ENCODE results near the gene MELTF.

The MELTF gene

GRCh38 chr3:196991581-196992460, 37.8 kb downstream of the MELTF start:
- peak; percentile 41 for DNase-seq

DNA sequence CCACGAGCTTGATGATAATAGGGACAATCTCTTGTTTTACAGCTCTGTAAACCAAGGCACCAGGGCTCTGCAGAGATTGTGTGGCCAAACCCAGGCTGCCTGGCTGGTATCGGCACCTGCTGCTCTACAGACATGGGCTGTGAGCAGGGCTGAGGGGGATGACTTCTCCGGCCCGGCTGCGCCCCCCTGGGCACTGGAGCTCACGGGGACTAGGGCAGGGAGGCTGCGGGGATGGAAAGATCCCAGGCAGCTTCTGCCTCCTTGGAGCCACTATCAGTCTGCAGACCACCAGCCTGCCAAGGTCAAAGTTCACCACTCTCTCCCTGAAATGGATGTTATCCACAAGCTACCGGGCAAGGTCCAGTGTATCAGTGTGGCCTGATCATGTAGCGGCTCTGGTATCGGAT, 39.0 kb downstream of the MELTF start:
- DNase-seq, result peak; percentile 24

- peak; percentile 23 for DNase-seq
These were observed 39.8 kb downstream of the MELTF start for GRCh38 chr3:196989721-196990262.

DNA sequence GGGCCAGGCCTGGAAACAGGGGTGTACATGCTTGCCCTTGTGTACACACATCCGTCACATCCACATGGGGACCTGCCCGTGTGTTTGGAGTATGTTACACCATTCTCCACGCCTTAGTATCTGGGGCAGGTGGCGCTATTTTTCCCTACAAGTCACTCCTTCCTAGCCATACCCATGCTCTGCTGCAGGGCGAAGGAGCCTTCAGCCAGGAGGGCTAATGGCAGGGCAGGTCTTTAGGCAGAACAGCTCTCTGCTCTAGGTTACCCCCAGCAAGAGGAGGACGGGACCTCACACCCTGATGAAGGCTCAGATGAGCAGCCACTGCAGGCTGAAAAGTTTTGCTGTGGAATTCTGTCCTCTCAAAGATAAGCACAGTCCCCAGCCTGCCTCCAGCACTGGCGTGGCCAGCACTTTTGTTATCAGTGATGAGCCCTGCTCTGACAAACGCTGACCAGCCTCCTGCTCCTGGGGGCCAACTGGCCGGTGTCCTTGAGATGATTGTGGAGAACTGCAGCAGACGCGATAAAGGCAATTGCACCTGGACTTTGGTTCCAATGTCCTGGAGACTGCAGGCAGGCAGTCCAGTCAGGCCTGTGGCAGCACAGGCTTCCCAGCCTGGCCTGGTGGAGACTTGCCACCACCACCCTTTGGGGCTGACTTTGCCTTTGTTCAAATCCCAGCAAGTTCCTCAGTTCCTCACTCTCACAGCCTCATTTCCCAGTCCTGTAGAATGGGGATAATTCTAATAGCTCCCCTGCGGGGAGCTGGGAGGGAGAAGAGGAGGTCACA, 41.2 kb downstream of the MELTF start:
- peak; percentile 34 for DNase-seq

DNA sequence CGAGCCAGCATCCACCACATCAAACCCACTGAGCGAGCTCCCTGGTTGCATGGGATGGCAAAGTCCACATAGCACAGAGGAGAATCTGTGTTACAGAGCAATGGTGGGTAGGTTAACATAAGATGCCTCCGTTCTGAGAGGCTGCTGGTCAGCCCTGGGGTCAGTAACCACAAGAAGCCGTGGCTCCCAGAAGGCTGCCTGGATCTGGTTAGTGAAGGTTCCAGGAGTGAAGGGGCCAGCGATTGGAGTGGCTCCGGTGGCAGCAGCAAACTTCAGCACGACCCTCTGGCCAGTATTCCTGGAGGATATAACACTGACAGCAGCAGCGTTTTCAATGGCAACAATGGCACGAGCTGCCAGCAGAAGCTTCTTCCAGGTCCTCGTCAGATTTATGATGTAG, 42.6 kb downstream of the MELTF start:
- DNase-seq, result peak; percentile 17

- DNase-seq, result no peak
These were observed 43.4 kb downstream of the MELTF start for GRCh38 chr3:196985954-196986885.

- peak; percentile 23 for DNase-seq
These were observed 44.3 kb downstream of the MELTF start for GRCh38 chr3:196985298-196985697.

GRCh38 chr3:196983186-196983585, 46.4 kb downstream of the MELTF start:
- no peak for DNase-seq

- DNase-seq, result no peak
These were observed 48.0 kb downstream of the MELTF start for GRCh38 chr3:196981657-196982056.

DNA sequence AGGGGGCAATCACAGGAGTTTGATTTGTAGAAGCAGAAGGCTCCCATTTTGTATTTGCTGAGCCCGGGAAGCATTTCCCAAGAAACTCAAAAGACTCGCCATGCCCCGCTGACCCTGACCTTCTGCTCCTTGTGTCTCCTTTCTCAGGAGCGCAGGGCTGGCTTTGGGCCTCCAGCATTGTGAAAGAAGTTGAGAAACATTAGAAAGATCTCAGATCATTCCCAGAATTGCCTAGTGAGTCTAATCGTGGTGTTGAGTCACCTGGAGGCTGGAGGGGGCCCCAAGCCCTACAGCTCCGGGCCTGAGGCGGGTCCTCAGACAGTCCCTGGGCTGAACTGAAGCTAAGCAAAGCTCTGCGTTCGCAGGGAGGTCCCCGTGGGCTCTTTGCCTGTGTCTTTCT, 50.1 kb downstream of the MELTF start:
- no peak for DNase-seq

DNA sequence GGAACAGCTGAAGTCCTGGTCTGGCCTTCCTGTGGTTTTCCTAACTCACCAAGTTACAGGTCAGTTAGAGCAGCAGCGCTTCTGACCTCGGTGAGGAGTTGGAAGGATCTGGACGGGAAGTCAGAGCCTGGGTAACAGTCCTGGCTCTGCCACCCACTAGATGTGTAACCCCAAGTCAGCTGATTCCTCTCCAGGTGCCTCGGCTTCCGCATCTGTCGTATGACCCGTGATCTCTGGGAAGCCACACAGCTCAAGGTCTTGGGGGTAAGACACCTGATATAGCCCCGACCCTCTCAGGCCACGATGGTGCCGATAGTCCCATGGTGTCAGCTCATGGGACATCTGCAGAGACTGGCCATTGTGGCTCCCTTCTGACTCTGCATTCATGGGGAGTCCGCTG, 52.7 kb downstream of the MELTF start:
- DNase-seq, result no peak

GRCh38 chr3:196975349-196975748, 54.3 kb downstream of the MELTF start:
- no peak for DNase-seq

GRCh38 chr3:196974661-196975060, 55.0 kb downstream of the MELTF start:
- DNase-seq, result no peak

GRCh38 chr3:196971094-196971698, 58.4 kb downstream of the MELTF start:
- no peak for DNase-seq

- DNase-seq, result no peak
These were observed 59.0 kb downstream of the MELTF start for GRCh38 chr3:196970547-196971093.

- DNase-seq, result peak; percentile 79
These were observed 59.7 kb downstream of the MELTF start for GRCh38 chr3:196969660-196970546.

GRCh38 chr3:196969134-196969659, 60.4 kb downstream of the MELTF start:
- DNase-seq, result peak; percentile 56

DNA sequence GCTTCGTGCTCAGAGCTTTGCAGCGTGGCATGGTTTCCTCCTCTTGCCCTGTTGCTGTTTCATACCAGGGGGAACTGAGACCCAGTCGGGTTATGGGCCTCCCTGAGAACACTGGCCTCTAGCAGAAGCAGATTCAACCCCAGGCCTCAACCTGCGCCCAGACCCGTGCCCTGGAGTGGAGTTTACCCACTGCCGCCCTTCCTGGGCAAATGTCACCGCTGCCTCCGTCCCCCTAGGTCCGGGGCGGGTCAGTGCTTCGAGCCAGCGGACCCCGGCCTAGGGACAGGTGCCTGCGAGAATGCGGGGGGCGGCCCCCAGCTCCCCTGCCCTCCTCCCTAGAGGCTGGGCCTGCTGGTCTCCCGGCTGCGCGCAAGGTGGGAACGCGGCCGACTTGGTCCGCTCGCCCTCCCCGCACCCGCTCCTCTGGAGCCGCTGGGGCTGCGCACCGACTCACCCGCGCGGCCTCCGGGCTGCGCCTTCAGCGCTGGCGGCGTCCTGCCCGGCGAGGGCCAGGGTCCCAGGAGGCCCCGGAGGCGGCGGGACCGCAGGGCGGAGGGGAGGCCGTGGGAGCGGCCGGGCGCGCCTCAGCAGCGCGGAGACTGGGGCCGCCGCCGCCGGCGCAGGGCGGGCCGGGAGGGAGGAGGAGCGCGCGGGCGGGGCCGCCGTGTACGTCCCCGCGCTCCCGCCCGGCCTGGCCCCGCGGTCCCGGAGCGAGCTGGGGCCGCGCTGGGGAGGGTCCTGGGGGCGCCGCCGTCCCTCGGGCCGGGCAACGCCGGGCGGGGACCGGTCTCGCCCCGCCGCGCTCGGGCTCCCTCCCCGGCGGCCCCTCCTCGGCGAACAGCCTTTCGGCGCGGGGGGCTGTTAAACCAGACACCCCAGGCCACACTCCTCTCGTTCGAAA, 61.1 kb downstream of the MELTF start, which contains the start of gene PIGZ:
PIGZ (minus strand) TSS at position 601 of the 901 bp plus-strand sequence. CDS start 16,802 bp downstream, outside the sequence.
- no peak for DNase-seq
